ENCODE data around the gene C22orf23.

C22orf23 gene

DNA sequence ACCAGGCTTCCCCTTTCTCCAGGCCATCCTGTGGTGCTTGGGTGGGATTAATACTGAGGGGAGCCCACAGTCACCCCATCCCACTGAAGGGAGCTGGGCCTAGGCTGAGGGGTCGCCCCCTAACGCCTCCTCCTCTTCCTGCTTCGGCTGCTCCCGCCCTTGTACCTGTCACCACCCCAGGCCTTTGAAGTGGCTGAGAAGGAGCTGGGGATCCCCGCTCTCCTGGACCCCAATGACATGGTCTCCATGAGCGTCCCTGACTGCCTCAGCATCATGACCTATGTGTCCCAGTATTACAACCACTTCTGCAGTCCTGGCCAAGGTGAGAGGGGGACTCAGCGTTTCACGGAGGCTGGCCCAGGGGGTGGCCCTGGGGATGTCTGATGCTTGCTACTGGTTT is 41.2 kb downstream of the C22orf23 start:
- Mint-ChIP-seq H3K9me3 (no peaks in the 10 kb centered on the region), H3K27ac (peak overlapping the region; percentile 57), H3K4me1 (ENCODE audit: low read depth) (peaks cover 25% of the 10 kb centered on the region), H3K36me3 (ENCODE audit: low read depth) (peaks cover 18% of the 10 kb centered on the region), H3K4me3 (no peak overlapping the region), H3K27me3 (no peaks in the 10 kb centered on the region)
- no peak for DNase-seq

DNA sequence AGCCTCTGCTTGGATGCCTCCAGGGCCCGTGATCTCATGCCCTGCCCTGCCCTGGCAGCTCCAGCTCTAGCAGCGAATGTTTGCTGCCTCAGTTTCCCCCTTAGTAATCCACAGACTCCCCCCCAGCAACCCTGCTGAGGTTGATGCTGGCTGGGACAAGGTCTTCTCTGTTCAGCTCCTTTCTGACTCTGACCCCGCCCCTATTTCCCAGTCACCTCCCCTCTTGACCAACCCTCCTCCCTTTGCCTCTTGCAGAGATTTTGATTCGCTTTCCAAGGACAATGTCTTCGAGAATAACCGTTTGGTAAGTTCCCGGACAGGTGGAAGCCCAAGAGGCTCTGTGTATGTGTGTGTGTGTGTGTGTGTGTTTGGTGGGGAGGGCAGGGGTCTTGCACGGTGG is 41.7 kb downstream of the C22orf23 start:
- no peak for DNase-seq
- H3K4me1 Mint-ChIP-seq (ENCODE audit: low read depth) = peaks cover 30% of the 10 kb centered on the region
- H3K9me3 Mint-ChIP-seq = no peaks in the 10 kb centered on the region
- H3K36me3 Mint-ChIP-seq (ENCODE audit: low read depth) = peaks cover 18% of the 10 kb centered on the region
- H3K27ac Mint-ChIP-seq = no peak overlapping the region
- no peaks in the 10 kb centered on the region for H3K27me3 Mint-ChIP-seq
- H3K4me3 Mint-ChIP-seq = no peak overlapping the region

DNA sequence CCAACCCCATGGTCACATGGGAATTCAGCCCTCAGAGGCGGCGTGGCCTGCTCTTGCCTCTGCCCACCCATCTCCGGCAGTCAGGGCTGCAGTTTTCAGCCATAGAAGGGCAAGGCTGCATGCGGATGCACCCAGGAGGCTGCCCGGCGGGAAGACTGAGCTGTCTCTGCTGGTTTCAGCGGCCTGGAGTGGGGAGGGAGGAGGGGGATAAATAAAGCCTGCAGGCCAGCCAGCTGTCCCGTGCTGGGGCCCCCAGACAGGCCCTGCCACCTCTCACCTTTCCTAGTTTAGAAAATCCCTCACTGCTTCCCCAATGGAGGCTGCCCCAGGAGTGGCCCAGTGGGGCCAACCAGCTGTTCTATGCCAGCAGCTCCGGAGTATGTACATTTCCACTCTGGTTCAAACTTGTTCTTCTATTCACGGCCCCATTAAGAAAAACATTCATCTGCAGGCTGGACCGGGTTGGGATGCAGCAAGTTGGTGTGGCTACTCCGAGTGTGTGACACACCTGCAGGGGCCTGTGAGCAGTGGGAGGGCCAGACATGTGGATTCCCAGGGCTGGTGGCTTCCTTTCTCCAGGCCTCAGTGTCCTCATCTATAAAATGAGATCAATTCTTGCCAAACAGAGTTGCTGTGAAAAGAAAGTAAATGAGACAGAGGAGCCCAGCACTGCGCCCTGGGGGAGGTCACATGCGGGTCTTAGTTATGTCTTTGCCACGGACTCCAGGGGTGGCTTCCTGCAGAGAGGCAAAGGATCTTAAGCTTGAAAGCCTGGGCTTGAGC is 42.3 kb downstream of the C22orf23 start:
- Mint-ChIP-seq H3K9me3 (no peaks in the 10 kb centered on the region), H3K4me3 (no peak overlapping the region), H3K36me3 (ENCODE audit: low read depth) (peaks cover 13% of the 10 kb centered on the region), H3K27me3 (no peaks in the 10 kb centered on the region), H3K4me1 (ENCODE audit: low read depth) (peaks cover 30% of the 10 kb centered on the region), H3K27ac (peak overlapping the region; percentile 37)
- DNase-seq = no peak

DNA sequence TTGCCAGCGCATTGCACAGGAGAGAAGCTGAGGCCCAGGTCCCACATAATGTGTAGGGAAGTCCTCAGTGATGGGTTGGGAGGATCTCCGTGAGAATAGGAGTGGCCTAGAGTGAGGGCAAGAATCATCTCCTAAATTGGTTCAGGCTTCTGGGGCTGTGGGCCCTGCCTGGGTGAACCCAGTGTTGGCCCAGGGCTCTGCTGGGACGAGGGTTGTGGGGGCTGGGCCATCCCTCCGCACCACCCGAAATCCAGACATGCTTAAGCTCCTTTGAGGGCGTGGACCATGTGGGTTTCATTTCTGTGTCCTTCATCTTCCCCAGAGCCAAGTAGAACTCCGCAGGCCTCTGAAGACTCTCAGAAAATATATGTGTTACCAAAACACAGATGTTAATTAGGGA is 43.6 kb downstream of the C22orf23 start:
- Mint-ChIP-seq H3K4me3 (no peak overlapping the region), H3K4me1 (ENCODE audit: low read depth) (peaks cover 39% of the 10 kb centered on the region), H3K9me3 (no peaks in the 10 kb centered on the region), H3K36me3 (ENCODE audit: low read depth) (peaks cover 11% of the 10 kb centered on the region), H3K27ac (peak overlapping the region; percentile 44), H3K27me3 (no peaks in the 10 kb centered on the region)
- DNase-seq = no peak

DNA sequence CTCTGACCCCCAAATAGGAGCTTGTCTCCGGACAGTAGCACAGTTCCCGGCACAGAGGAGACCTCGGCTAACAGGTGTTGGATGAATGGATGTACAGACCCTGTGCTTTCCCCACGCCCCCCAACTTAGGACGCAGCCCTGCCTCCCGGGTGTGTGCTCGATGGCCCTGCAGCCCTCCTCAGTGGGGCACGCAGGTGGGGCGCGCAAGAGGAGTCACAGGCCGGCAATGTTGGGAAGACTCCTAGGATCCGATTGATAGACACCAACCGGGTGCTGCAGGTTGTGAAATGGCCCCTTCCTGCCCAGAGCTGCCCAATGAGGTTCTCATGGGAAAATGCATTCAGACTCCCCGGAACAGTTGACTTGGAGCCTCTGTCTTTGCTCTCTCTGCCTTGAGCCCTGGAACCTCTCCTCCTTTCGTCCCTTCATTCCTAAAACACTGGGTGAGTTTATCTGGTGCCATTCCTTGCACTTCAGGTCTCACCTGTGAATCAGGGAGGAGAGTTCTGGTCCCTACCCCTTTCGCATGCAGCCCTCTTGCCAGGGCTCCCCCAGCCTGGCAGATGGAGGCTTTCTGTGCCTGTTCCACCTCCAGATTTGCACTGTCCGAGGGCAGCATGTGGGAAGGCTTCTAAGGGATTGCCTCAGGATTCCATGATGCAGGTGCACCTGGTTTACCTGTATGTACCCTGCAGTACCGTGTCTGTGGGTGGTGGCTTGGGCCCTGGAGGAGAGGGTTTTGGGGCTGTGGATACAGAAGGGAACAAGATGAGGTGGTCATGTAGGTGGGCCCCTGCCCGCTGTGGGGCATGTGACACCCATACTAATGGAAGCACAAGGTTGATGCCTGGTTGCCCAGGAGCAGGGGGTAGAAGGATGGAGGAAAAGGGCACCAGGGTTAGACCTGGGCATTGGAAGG is 46.1 kb downstream of the C22orf23 start:
- Mint-ChIP-seq H3K9me3 (no peaks in the 10 kb centered on the region), H3K4me1 (ENCODE audit: low read depth) (peaks cover 39% of the 10 kb centered on the region), H3K36me3 (ENCODE audit: low read depth) (peaks cover 4% of the 10 kb centered on the region), H3K4me3 (peak overlapping the region; percentile 74), H3K27ac (peak overlapping the region; percentile 85), H3K27me3 (no peaks in the 10 kb centered on the region)
- no peak for DNase-seq

DNA sequence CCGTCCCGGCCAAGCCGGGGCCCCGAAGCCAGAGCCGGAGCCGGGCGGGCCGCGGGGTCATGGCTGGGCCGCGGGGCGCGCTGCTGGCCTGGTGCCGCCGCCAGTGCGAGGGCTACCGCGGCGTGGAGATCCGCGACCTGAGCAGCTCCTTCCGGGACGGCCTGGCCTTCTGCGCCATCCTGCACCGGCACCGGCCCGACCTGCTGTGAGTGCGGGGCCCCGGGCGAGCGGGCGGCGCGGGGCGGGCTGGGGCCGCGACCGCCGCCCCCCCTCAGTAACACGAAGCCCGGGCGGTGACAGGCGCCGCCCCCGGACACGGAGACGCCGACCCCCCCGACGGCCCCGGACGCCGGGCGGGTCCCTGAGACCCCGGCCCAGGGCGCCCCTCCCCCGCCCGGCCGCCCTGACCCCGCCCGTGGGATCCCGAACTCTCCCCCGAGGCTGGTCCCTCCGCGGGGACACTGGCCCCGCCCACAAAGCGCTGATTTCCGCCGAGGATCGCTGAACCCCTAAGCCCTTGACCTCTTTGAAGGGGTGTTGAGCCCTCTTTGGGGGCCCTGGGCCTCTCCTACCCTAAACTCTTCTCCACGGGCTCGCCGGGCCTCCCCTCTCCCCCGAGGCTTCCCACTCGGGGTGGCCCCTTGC is 46.9 kb downstream of the C22orf23 start:
- peak; percentile 67 for DNase-seq
- H3K27ac Mint-ChIP-seq = peak overlapping the region; percentile 85
- peaks cover 2% of the 10 kb centered on the region for H3K36me3 Mint-ChIP-seq (ENCODE audit: low read depth)
- no peaks in the 10 kb centered on the region for H3K27me3 Mint-ChIP-seq
- H3K4me1 Mint-ChIP-seq (ENCODE audit: low read depth) = peaks cover 31% of the 10 kb centered on the region
- H3K4me3 Mint-ChIP-seq = peak overlapping the region; percentile 74
- H3K9me3 Mint-ChIP-seq = no peaks in the 10 kb centered on the region

DNA sequence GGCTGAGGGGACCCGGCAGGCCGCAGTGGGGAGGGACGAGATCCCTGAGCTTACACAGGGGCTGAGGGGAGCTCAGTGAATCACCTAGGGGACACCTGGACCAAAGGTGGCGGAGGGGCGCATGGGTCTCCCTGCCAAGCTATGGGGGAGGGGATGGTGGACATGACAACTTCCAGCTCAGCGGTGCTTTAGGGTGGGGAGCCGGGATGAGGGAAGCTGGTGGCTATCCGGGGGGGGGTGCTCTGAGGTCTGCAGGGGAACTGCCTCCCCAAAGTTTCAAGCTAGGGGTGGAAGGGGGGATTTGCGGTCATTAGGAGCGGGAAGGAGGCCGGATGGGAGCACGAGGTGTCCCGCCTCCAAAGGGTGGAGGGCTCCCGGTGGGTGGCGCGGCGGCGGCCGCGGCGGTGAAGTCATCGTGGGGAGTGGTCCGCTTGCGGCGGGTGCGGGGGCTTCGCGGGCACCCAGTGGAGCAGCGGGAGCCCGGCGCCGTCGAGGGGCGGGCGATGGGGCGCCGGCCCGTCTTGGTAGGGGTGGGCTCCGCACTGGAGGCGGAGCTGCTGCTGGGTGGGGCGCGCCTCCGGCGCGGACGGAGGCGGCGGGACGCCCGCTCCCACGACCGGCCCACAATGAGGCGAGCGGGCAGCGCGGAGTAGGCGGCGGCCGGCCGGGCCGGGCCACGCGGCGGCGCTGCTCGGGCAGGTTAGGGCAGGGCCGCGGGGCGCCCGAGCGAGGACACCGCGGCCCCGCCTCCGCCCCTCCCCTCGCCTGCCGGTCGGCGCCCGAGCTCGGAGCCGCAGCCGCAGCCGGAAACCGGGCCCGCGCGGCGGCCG is 47.7 kb downstream of the C22orf23 start, which contains the start of gene MICALL1:
MICALL1 (plus strand) TSS at position 764 of the 830 bp plus-strand sequence. CDS start 126 bp downstream, outside the sequence.
- peaks cover 2% of the 10 kb centered on the region for H3K36me3 Mint-ChIP-seq (ENCODE audit: low read depth)
- DNase-seq = peak; percentile 81
- no peaks in the 10 kb centered on the region for H3K27me3 Mint-ChIP-seq
- H3K27ac Mint-ChIP-seq = peak within 1 kb of the TSS; percentile 86
- peak within 1 kb of the TSS; percentile 74 for H3K4me3 Mint-ChIP-seq
- H3K4me1 Mint-ChIP-seq (ENCODE audit: low read depth) = peaks cover 27% of the 10 kb centered on the region
- H3K9me3 Mint-ChIP-seq = no peaks in the 10 kb centered on the region

DNA sequence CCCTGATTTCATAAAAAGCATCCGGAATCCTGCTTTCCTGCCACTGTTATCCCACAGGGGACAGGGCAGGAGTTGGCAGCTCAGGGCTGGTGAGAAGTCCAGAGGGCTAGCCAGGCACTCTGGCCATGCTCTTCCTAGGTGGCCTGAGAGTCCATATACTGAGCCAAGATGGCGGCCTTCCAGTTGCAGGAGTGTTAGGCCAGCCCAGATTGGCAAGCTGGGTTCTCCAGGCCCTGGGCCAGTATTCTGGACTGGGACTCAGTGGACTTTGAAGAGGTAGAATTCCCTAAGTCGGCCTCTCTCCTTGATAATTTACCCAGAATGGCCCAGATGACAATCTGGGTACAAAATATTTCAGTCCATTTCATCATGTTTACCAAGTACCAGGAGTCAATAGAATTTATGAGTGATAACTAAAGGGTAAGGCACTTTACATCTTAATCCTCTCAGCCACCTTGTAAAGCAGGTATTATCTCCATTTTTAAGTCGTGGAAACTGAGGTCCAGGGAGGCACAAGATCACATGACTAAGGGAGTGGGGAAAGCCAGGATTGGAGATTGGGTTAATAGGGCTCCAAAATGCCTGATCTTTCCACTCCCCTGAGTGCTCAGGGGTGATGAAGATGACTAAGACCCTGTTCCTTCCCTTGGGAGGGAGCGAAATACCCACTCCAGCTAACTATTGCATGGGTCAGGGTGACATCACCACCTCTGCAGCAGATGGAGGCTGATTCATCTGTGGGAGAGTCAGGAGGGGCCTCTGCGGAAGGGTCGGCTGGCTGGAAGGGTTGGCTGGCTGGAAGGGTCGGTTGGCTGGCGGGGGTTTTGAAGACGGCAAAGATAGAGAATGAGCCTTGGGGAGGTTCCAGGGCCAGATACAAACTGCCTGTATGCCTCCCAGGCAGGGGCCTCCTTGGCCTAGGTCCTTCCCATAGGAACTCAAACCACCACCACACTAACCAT is 48.5 kb downstream of the C22orf23 start:
- Mint-ChIP-seq H3K4me3 (peak overlapping the region; percentile 72), H3K27ac (peak overlapping the region; percentile 86), H3K9me3 (no peaks in the 10 kb centered on the region), H3K36me3 (ENCODE audit: low read depth) (peaks cover 2% of the 10 kb centered on the region), H3K27me3 (no peaks in the 10 kb centered on the region), H3K4me1 (ENCODE audit: low read depth) (peaks cover 27% of the 10 kb centered on the region)
- no peak for DNase-seq

DNA sequence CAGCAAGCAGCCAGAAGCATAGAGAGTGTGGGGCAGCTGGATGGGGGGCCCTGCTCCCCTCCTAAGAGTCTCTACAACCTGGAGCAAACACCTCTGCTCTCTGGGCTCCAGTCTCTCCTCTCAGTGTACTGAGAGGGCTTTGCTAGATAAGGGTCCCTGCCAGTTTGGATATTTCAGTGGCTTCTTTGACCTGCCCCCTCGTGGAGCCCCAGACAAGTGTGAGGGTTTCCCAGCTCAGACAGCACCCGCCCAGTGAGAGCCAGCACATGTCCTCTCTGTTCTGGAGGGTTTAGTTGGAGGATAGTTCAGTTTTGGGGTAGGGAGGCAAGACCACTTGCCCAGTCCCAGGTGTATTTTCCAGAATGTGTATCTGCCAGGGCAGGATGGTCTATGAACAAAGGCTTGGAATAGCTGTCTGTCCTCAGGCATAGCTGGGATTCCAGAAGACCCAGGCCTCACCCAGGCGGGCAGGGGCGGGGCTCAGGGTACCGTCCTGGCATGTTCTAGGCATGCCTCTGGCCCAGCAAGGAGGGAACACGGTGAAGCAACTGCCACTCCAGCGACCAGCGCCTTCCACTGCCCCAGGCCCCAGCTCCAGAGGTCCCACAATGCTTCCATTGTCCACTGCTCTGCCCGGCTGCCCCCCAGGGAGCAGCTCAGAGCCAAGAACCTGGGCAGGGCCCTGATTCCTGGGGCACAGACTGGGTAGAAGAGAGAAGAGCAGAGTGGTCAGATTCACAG is 54.8 kb downstream of the C22orf23 start:
- peak overlapping the region; percentile 1 for H3K27ac Mint-ChIP-seq
- no peaks in the 10 kb centered on the region for H3K9me3 Mint-ChIP-seq
- peaks cover 26% of the 10 kb centered on the region for H3K4me1 Mint-ChIP-seq (ENCODE audit: low read depth)
- H3K4me3 Mint-ChIP-seq = no peak overlapping the region
- DNase-seq = no peak
- peaks cover 4% of the 10 kb centered on the region for H3K36me3 Mint-ChIP-seq (ENCODE audit: low read depth)
- H3K27me3 Mint-ChIP-seq = no peaks in the 10 kb centered on the region

DNA sequence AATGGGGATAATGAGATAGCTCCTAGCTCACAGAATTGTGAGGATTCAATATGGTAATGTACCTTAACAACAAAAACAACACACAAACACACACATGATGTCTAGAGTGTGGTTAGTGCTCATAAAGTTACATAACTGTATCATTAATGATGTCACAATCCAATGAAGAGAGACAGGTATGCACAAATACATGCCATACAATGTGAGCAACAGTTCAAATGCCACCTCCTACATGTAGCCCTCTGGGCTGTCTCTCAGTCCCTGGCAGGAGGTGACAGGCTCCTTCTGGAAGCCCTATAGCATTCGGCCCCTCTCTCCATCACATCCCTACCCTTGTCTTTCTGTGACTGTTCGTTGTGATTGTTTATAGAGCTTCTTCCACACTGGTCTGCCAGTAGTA is 55.6 kb downstream of the C22orf23 start:
- Mint-ChIP-seq H3K27me3 (no peaks in the 10 kb centered on the region), H3K4me1 (ENCODE audit: low read depth) (peaks cover 26% of the 10 kb centered on the region), H3K4me3 (no peak overlapping the region), H3K9me3 (no peaks in the 10 kb centered on the region), H3K36me3 (ENCODE audit: low read depth) (peaks cover 12% of the 10 kb centered on the region), H3K27ac (peak overlapping the region; percentile 44)
- DNase-seq = no peak

DNA sequence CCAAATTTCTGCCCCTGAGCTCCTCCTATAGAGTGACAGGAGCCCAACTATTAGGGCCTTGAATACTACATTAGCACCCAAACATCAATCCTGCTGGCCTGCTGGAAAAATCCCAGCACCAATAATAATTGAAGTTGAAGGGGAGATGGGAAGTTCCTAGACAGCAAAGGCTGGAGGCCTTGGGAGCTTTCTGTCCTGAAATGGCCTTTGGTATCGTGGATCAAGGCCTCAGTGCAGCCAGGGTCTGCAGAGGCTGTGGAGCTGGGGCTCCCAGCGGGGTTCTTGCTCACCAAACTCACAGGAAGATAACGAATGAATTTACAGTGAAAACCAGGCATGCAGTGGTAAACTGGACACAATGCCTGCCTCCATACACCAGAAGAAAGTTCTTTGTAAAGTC is 56.5 kb downstream of the C22orf23 start:
- H3K9me3 Mint-ChIP-seq = no peaks in the 10 kb centered on the region
- H3K27me3 Mint-ChIP-seq = no peaks in the 10 kb centered on the region
- peaks cover 26% of the 10 kb centered on the region for H3K4me1 Mint-ChIP-seq (ENCODE audit: low read depth)
- H3K4me3 Mint-ChIP-seq = no peak overlapping the region
- H3K36me3 Mint-ChIP-seq (ENCODE audit: low read depth) = peaks cover 19% of the 10 kb centered on the region
- DNase-seq = no peak
- peak overlapping the region; percentile 90 for H3K27ac Mint-ChIP-seq

DNA sequence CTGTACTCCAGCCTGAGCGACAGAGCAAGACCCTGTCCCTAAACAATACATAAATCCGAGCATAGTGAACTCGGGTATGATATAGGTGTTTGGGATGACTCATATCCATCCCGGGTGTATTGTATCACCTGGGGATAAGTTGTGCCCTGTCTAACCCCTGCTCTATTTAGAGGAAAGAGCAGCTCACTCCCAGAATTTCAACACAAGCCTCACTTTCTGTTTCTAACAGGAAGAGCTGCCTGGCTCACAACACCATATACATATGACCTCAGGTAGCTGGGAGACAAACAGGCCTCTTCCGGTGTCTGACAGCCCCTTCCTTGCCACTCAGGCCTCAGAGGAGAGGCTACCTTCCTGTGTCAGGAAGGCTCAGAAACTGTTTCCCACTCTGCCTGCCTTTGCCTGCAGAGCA is 57.2 kb downstream of the C22orf23 start:
- no peaks in the 10 kb centered on the region for H3K27me3 Mint-ChIP-seq
- no peak for DNase-seq
- H3K36me3 Mint-ChIP-seq (ENCODE audit: low read depth) = peaks cover 26% of the 10 kb centered on the region
- H3K4me1 Mint-ChIP-seq (ENCODE audit: low read depth) = peaks cover 26% of the 10 kb centered on the region
- no peak overlapping the region for H3K4me3 Mint-ChIP-seq
- H3K9me3 Mint-ChIP-seq = no peaks in the 10 kb centered on the region
- H3K27ac Mint-ChIP-seq = peak overlapping the region; percentile 90

Measured in activated T-cell treated with anti-CD3 and anti-CD28 coated beads, Interleukin-2, amount 50 U/mL, for 24 hours (primary cell).